Measurements from ENCODE around the gene WDR33. TPM values are rescaled to one million over a fixed set of nuclear protein-coding genes. Genes with fewer than 3 reads are reported as not detected.

The WDR33 gene
- total RNA-seq, 4 donors from 2014 or later, result 42.3 to 53.2 (median 45.8) TPM

- no peak for TF ChIP-seq CTCF (IDR thresholded peaks at IDR 0.05; ENCODE audit: low read depth)
Observed at GRCh38 chr2:127661072-127661649, 149.8 kb downstream of the WDR33 start.

DNA sequence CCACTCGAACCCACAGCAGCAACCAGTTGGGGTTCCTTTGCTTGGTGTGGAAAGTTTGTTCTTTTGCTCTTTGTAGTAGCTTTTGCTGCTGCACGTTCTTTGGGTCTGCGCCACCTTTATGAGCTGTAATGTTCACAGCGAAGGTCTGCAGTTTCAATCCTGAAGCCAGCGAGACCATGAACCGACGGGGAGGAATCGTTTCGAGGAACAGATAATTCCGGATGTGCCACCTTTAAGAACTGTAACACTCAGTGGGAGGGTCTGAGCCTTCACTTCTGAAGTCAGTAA is 150.7 kb downstream of the WDR33 start:
- no peak for TF ChIP-seq CTCF (IDR thresholded peaks at IDR 0.05; ENCODE audit: low read depth)

DNA sequence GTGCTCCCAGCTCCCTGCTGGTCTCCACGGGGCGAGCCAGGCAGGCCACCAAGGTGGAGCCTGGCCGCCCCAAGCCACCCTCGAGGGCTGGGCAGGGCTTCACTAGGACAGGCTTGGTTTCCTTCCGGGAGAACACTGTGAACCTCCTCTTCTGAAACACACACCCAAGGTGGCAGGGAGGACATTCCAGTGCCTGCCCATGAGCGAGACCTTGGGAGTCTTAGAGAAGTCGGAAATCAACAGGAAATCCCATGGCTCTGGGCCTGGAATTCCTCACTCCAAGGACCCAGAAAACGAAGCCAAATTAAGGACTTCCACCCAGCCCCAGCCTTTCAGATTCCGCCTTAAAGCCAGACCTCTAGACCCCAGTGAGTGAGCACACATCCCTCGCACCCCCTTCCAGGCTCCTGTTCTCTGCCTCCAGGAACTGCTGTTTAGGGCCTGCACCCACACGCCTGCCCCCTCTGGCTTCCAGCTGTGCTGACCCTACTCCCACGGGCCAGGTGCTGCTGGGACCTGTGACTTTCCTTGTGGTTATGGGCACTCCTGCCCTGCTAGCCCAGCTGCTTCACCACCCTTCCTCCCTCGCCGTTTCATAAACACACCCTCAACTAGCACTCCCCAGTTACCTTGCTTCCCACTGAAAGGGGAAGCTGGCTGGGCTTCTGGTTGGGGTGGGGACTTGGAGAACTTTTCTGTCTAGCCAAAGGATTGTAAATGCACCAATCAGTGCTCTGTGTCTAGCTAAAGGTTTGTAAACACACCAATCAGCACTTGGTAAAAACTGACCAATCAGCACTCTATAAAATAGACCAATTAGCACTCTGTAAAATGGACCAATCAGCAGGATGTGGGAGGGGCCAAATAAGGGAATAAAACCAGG is 151.3 kb downstream of the WDR33 start:
- no peak for TF ChIP-seq CTCF (IDR thresholded peaks at IDR 0.05; ENCODE audit: low read depth)

GRCh38 chr2:127658641-127659407 is 152.1 kb downstream of the WDR33 start:
- no peak for TF ChIP-seq CTCF (IDR thresholded peaks at IDR 0.05; ENCODE audit: low read depth)

DNA sequence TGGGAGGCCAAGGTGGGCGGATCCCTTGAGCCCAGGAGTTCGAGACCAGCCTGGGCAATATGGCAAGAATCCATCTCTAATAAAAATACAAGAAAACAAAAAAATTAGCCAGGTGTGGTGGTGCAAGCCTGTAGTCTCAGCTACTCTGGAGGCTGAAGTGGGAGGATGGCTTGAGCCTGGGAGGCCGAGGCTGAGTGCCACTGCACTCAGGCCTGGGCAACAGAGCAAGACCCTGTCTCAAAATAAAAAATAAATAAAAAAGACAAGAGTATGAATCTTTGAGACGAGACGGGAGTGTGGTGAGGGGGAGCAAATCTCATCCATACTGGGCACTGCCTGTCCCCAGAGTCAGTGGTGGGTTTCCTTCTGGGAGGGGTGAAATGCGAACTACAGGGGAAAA is 152.8 kb downstream of the WDR33 start:
- TF ChIP-seq CTCF (IDR thresholded peaks at IDR 0.05; ENCODE audit: low read depth), result no peak

DNA sequence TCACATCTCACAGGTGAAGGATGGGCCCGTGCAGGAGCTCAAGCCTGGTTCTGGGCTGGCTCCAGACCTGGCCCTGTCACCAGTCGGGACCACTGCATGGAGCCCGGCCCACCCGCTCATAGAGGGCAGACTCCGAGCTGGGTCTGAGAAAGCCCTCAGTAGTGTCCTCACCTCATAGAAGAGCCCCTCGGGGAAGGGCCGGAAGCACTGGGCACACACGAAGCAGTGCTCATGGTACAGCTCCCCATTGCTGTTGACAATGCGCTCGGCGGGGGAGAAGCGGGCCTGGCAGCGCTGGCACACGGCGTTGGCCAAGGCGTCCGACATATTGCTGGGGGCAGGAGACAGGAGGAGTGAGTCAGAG is 153.8 kb downstream of the WDR33 start:
- TF ChIP-seq CTCF (IDR thresholded peaks at IDR 0.05; ENCODE audit: low read depth), result no peak

GRCh38 chr2:127656569-127657231 is 154.3 kb downstream of the WDR33 start:
- no peak for TF ChIP-seq CTCF (IDR thresholded peaks at IDR 0.05; ENCODE audit: low read depth)
